DMS 273 treated with DMSO at 0.1 percent for 48 hours (cell line): ENCODE measurements around the gene PCDHA10.
"Not testable (repeated sequence)": the region's sequence is repeated elsewhere in the genome, so short reads cannot be mapped to it uniquely, and the experiment has no call there.

Experiments
- DNase-seq: peaks from one replicate; lab custom pipeline; 2025; lab: John Stamatoyannopoulos, UW

The PCDHA10 gene, protein sequence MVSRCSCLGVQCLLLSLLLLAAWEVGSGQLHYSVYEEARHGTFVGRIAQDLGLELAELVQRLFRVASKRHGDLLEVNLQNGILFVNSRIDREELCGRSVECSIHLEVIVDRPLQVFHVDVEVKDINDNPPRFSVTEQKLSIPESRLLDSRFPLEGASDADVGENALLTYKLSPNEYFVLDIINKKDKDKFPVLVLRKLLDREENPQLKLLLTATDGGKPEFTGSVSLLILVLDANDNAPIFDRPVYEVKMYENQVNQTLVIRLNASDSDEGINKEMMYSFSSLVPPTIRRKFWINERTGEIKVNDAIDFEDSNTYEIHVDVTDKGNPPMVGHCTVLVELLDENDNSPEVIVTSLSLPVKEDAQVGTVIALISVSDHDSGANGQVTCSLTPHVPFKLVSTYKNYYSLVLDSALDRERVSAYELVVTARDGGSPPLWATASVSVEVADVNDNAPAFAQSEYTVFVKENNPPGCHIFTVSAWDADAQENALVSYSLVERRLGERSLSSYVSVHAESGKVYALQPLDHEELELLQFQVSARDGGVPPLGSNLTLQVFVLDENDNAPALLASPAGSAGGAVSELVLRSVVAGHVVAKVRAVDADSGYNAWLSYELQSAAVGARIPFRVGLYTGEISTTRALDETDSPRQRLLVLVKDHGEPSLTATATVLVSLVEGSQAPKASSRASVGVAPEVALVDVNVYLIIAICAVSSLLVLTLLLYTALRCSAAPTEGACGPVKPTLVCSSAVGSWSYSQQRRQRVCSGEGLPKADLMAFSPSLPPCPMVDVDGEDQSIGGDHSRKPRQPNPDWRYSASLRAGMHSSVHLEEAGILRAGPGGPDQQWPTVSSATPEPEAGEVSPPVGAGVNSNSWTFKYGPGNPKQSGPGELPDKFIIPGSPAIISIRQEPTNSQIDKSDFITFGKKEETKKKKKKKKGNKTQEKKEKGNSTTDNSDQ

DNA sequence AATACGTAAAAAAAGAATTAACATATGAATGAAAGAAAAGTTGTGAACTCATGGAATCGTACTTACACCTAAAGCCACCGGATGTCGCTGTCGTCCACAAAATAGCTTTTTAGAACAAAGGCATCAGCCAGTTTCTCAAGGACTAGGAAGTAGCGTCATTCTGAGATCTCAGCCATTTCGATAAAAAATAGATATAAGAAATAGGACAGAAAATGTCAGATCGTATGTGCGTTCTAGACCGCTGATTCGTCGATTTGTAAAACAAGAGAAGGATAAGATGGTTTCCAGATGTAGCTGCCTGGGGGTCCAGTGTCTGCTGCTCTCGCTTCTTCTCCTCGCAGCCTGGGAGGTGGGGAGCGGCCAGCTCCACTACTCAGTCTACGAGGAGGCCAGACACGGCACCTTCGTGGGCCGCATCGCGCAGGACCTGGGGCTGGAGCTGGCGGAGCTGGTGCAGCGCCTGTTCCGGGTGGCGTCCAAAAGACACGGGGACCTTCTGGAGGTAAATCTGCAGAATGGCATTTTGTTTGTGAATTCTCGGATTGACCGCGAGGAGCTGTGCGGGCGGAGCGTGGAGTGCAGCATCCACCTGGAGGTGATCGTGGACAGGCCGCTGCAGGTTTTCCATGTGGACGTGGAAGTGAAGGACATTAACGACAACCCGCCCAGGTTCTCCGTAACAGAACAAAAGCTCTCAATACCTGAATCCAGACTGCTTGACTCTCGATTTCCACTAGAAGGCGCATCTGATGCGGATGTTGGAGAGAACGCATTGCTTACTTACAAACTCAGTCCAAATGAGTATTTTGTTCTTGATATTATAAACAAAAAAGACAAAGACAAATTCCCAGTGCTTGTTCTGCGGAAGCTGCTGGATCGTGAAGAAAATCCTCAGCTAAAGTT lies at the start of gene PCDHA10:
Gene PCDHA10, plus strand, starts transcription at position 126 of the 903 bp plus-strand sequence. Its CDS starts 152 bp downstream, at position 278.
- DNase-seq = no peak

DNA sequence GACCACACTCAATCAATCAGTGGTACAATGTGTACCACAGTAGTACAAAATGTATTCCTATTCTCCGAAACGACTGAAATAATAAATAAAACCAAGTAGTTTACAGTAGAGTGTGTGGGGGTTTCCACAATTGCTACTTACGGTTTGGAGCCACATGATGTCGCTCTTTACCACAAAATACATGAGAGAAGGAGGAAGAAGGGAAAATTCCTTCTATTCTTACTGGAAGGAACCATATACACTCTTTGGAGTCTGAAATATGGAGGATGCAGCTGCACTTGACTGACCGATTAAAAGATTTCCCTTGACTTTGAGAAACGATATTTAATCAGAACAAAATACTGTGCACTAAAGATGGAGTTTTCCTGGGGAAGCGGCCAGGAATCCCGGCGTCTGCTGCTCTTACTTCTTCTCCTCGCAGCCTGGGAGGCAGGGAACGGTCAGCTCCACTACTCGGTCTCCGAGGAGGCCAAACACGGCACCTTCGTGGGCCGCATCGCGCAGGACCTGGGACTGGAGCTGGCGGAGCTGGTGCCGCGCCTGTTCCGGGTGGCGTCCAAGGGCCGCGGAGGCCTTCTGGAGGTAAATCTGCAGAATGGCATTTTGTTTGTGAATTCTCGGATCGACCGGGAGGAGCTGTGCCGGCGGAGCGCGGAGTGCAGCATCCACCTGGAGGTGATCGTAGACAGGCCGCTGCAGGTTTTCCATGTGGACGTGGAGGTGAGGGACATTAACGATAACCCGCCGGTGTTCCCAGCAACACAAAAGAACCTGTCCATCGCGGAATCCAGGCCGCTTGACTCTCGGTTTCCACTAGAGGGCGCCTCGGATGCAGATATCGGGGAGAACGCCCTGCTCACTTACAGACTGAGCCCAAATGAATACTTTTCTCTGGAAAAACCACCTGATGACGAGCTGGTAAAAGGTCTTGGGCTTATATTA lies 48.6 kb upstream of the PCDHA10 start, which contains the start of gene PCDHA4:
Gene PCDHA4, plus strand, starts transcription at position 235 of the 942 bp plus-strand sequence.
- no peak for DNase-seq

DNA sequence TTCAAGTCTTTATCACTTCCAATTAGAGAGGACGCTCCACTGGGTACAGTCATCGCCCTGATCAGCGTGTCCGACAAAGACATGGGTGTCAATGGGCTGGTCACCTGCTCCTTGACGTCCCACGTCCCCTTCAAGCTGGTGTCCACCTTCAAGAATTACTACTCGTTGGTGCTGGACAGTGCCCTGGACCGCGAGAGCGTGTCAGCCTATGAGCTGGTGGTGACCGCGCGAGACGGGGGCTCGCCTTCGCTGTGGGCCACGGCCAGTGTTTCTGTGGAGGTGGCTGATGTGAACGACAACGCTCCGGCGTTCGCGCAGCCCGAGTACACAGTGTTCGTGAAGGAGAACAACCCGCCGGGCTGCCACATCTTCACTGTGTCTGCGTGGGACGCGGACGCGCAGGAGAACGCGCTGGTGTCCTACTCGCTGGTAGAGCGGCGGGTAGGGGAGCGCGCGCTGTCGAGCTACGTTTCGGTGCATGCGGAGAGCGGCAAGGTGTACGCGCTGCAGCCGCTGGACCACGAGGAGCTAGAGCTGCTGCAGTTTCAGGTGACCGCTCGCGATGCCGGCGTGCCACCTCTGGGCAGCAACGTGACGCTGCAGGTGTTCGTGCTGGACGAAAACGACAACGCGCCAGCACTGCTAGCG lies 47.3 kb upstream of the PCDHA10 start:
- not testable (repeated sequence) for DNase-seq

DNA sequence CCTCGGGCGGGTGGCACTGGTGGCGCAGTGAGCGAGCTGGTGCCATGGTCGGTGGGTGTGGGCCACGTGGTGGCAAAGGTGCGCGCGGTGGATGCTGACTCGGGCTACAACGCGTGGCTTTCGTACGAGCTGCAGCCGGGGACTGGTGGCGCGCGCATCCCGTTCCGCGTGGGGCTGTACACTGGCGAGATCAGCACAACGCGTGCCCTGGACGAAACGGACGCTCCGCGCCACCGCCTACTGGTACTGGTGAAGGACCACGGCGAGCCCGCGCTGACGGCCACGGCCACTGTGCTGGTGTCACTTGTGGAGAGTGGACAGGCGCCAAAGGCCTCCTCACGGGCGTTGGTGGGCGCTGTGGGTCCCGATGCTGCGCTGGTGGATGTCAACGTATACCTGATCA lies 46.8 kb upstream of the PCDHA10 start:
- no peak for DNase-seq

DNA sequence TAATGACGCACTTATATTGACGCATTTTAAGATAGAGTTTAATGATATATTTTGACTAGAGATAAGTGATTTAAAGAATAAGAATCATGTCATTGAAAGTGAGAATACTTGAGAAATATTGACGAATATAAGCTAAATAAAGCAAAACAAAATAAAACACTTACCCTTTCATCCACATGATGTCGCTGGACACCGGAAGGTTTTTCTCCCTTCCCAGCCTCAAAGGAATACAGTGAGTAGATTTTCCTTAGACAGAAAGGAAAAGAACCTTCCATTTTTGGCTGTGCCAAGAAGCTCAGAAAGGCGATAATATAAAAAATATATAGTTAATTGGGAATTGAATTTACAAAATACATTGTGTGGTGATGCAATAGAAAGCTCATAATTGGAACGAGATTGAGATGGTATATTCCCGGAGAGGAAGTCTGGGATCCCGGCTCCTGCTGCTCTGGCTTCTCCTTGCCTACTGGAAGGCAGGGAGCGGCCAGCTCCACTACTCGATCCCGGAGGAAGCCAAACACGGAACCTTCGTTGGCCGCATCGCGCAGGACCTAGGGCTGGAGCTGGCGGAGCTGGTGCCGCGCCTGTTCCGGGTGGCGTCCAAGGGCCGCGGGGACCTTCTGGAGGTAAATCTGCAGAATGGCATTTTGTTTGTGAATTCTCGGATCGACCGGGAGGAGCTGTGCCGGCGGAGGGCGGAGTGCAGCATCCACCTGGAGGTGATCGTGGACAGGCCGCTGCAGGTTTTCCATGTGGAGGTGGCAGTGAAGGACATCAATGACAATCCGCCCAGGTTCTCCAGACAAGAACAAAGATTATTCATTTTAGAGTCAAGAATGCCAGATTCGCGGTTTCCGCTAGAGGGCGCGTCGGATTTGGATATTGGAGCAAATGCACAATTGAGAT lies 34.1 kb upstream of the PCDHA10 start, which contains the start of gene PCDHA5:
Gene PCDHA5, plus strand, starts transcription at position 239 of the 906 bp plus-strand sequence.
- no peak for DNase-seq

DNA sequence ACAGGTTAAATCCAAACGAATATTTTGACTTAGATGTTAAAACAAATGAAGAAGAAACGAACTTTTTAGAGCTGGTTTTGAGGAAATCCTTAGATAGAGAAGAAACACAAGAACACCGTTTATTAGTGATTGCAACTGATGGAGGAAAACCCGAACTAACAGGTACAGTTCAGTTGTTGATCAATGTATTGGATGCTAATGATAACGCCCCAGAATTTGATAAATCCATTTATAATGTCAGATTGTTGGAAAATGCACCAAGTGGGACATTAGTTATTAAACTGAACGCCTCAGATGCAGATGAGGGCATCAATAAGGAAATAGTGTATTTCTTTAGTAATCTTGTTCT lies 33.4 kb upstream of the PCDHA10 start:
- DNase-seq = no peak

DNA sequence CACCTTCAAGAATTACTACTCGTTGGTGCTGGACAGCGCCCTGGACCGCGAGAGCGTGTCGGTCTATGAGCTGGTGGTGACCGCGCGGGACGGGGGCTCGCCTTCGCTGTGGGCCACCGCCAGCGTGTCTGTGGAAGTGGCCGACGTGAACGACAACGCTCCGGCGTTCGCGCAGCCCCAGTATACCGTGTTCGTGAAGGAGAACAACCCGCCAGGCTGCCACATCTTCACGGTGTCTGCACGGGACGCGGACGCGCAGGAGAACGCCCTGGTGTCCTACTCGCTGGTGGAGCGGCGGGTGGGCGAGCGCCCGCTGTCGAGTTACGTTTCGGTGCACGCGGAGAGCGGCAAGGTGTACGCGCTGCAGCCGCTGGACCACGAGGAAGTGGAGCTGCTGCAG lies 32.7 kb upstream of the PCDHA10 start:
- DNase-seq = not testable (repeated sequence)

DNA sequence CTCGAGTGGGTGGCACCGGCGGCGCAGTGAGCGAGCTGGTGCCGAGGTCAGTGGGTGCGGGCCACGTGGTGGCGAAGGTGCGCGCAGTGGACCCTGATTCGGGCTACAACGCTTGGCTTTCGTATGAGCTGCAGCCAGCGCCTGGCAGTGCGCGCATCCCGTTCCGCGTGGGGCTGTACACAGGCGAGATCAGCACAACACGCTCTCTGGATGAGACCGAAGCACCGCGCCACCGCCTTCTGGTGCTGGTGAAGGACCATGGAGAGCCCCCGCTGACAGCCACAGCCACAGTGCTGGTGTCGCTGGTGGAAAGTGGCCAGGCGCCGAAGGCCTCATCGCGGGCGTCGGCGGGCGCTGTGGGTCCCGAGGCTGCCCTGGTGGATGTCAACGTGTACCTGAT lies 32.2 kb upstream of the PCDHA10 start:
- no peak for DNase-seq

DNA sequence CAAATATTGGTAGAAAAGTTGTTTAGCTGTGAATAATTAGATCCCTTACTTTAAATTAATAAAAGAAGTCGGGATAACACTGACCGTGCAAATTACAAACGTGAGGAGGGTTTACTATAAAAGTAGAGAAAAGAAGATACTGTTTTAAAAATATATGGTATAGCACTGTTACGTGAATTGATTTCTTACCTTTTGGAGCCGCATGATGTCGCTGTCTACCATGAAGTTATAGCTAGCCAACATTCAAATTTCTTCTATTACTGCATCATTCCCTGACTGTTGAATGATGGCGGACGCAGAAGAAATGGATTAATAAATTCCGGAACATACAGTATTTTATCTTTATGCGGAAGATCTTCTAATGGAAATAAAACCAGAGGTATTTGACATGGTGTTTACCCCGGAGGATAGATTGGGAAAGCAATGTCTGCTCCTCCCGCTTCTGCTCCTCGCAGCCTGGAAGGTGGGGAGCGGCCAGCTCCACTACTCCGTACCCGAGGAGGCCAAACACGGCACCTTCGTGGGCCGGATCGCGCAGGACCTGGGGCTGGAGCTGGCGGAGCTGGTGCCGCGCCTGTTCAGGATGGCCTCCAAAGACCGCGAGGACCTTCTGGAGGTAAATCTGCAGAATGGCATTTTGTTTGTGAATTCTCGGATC lies 27.9 kb upstream of the PCDHA10 start, which contains the start of gene PCDHA6:
Gene PCDHA6, plus strand, starts transcription at position 257 of the 658 bp plus-strand sequence. Its CDS starts 132 bp downstream, at position 389.
- DNase-seq = no peak

DNA sequence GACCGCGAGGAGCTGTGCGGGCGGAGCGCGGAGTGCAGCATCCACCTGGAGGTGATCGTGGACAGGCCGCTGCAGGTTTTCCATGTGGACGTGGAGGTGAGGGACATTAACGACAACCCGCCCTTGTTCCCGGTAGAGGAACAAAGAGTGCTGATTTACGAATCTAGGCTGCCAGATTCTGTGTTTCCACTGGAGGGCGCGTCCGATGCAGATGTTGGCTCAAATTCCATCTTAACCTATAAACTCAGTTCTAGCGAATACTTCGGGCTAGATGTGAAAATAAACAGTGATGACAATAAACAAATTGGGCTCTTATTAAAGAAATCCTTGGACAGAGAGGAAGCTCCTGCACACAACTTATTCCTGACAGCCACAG lies 27.3 kb upstream of the PCDHA10 start:
- no peak for DNase-seq

DNA sequence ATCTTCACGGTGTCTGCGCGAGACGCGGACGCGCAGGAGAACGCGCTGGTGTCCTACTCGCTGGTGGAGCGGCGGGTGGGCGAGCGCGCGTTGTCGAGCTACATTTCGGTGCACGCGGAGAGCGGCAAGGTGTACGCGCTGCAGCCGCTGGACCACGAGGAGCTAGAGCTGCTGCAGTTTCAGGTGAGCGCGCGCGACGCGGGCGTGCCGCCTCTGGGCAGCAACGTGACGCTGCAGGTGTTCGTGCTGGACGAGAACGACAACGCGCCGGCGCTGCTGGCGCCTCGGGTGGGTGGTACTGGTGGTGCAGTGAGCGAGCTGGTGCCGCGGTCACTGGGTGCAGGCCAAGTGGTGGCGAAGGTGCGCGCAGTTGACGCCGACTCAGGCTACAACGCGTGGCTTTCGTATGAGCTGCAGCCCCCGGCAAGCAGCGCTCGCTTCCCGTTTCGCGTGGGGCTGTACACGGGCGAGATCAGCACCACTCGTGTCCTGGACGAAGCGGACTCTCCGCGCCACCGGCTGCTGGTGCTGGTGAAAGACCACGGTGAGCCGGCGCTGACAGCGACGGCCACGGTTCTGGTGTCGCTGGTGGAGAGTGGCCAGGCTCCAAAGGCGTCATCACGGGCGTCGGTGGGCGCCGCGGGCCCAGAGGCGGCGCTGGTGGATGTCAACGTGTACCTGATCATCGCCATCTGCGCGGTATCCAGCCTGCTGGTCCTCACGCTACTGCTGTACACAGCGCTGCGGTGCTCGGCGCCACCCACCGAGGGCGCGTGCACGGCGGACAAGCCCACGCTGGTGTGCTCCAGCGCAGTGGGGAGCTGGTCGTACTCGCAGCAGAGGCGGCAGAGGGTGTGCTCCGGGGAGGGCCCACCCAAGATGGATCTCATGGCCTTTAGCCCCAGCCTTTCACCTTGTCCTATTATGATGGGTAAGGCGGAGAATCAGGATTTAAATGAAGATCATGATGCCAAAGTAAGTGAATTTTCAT lies 25.9 kb upstream of the PCDHA10 start:
- DNase-seq = not testable (repeated sequence)

DNA sequence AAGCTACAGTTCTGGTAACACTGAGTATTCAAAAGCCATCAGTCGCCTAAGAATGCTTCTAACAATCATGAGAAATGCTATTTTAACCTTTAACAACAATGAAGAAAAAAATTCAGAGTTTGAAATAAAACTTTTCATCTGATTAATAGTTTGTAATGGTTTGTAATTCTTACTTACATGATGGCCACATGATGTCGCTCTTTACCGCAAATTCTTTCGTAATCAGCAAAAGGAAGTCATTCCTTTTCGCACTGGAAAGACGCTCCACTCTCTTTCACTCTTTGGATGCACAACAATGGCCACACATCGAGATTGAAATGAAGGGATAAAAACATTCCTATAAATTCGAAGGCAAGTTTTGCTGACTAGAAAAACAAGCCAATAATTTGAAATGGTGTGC lies 21.7 kb upstream of the PCDHA10 start, which contains the start of gene PCDHA7:
Gene PCDHA7, plus strand, starts transcription at position 277 of the 400 bp plus-strand sequence. Its CDS starts 115 bp downstream, at position 392.
- no peak for DNase-seq

DNA sequence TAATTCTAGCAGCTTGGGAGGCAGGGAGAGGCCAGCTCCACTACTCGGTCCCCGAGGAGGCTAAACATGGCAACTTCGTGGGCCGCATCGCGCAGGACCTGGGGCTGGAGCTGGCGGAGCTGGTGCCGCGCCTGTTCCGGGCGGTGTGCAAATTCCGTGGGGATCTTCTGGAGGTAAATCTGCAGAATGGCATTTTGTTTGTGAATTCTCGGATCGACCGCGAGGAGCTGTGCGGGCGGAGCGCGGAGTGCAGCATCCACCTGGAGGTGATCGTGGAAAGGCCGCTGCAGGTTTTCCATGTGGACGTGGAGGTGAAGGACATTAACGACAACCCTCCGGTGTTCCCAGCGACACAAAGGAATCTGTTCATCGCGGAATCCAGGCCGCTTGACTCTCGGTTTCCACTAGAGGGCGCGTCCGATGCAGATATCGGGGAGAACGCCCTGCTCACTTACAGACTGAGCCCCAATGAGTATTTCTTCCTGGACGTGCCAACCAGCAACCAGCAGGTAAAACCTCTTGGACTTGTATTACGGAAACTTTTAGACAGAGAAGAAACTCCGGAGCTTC lies 21.2 kb upstream of the PCDHA10 start:
- not testable (repeated sequence) for DNase-seq

DNA sequence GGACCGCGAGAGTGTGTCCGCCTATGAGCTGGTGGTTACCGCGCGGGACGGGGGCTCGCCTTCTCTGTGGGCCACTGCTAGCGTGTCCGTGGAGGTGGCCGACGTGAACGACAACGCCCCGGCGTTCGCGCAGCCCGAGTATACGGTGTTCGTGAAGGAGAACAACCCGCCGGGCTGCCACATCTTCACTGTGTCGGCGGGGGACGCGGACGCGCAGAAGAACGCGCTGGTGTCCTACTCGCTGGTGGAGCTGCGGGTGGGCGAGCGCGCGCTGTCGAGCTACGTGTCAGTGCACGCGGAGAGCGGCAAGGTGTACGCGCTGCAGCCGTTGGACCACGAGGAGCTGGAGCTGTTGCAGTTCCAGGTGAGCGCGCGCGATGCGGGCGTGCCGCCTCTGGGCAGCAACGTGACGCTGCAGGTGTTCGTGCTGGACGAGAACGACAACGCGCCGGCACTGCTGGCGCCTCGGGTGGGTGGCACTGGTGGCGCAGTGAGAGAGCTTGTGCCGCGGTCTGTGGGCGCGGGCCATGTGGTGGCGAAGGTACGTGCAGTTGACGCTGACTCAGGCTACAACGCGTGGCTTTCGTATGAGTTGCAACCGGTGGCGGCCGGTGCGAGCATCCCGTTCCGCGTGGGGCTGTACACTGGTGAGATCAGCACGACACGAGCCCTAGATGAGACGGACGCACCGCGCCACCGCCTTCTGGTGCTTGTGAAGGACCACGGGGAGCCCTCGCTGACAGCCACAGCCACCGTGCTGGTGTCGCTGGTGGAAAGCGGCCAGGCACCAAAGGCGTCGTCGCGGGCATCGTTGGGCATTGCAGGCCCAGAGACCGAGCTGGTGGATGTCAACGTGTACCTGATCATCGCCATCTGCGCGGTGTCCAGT lies 19.8 kb upstream of the PCDHA10 start:
- DNase-seq = no peak
